Fibroblast of skin of right quadriceps (primary cell): ENCODE data around the gene TMEM106C.

Experiments used
- DNase-seq: peaks from one replicate; pipeline ENCODE4 v3.0.0-alpha.2; 2013

The TMEM106C gene

DNA sequence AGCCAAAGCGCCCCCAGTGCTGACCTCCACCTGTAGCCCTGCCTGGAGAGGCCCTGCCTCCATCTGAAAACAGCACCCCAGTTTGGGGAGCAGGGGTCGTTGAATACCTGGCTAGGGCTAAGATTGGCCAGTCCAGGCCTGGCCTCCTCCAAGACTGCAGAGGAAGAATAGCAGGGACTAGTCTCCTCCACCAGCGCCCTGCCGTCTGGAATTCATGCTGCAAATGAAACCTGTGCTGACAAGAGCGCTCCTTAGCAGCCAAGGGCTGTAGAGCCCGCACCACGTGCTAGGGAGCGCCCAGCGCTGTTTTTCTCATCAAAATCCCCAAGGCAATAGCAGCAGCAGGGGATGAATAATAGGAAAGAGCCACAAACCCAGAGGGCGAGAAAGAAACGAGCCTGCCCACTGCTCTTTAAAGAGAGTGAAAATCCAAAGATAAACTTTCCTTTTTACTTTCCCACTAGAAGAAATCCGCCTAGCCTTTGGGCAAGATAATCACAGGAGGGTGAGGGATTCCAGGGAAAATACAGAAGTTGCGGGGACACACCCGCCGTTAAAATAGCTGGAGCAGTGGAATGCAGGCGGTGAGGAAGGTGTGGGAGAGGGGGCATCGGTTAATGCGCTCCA is 37.6 kb downstream of the TMEM106C start:
- DNase-seq = peak; percentile 54

GRCh38 chr12:48001505-48002413 is 38.4 kb downstream of the TMEM106C start:
- peak; percentile 24 for DNase-seq

- DNase-seq = no peak
Measured at GRCh38 chr12:48002414-48002730, 39.0 kb downstream of the TMEM106C start.

DNA sequence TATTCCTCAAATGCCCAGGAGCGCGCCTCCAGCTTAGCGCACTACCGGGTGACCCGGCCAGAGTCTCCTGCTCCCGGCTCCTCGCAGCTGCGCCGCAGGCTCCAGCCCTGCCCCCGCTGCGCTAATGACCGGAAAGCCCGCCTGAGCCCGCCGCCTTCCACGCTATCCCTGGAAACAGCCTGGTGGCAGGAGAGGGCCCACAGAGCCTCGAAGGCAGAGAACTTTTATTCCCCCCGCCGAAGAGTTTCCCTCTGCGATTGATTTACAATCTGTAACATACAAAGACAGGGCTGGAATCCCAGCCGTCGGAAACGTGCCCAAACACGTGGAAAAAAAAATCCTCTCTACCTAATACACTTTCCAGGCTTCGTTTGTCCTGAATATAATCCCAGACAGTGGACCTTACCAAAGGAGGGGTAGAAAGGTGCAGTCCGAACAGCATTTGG is 39.4 kb downstream of the TMEM106C start:
- DNase-seq = no peak

DNA sequence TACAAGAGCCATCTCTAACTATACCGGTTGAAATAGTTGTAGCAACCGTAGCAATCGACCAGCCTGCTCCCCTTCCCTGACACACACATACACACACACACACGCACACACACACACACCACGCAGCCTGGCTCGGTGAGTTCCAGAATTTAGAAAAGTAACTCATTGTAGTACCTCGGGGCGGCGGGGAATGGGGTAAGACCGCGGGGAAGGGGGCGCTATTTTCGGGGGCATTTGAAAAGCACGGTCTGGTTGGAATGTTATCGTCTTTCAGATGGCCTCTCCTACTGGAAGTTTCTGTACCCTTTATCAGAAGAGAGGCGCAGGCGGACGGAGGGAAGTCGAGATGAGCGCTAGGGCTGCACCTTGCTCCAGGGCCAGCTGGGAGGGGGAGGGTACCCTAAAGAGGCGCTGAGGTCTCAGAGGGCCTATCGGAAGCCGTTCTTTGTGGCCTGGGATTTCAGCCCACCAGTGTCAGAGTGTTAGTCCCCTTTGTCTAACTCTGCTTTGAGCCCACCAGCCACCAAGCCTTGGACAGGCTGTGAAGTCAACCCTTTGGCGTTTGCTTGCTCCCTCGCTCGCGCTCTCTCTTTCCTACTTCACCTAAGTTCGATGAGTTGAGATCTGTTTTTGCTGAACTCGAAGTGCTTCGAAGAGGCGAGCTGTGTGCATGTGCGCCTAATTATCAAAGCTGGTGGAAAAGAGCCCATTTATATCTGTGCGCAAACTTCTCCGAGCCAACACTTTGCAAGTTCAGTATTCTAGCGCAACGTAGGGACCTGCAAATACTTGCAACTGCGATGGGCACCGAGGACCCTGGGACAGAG is 40.0 kb downstream of the TMEM106C start:
- DNase-seq = no peak

GRCh38 chr12:48004053-48004941 is 40.9 kb downstream of the TMEM106C start, which contains the start of gene COL2A1:
Gene COL2A1, minus strand, starts transcription at chr12:48004476. Its CDS starts 155 bp downstream, at chr12:48004321.
- no peak for DNase-seq

GRCh38 chr12:48005001-48005749 is 41.8 kb downstream of the TMEM106C start:
- DNase-seq = no peak

DNA sequence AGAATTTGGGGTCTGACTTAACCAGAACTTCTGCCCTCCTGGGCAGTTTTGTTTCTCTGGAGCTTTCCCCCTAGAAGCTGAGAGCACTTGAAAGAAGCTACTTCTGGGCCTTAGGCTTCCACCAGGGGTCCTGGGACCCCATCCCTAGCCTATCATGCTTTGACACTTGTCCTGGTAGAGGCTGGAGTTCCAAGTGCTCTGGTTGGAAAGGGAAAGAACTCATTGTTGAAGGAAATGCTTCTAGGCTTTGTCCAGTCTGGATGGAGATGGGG is 42.3 kb downstream of the TMEM106C start:
- no peak for DNase-seq

GRCh38 chr12:48007206-48007605 is 43.8 kb downstream of the TMEM106C start:
- DNase-seq = no peak

DNA sequence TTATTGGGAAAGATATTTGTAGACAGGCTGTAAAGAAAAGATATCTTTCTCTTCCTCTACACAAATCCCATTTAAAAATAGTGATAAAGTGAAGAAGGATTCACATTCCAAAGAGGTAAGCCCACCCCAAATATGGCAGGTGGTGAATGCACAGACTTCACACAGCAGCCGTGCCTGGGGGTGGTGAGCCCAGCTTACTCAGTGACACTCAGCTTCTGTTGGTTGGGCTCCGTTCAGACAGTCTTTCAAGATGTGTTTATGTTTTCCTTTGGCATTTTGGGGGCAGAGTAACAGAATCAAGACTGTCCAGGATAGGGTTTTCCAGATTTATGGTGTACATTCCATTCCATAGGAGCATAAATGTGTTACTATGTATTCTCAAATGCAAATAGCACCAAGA is 45.0 kb downstream of the TMEM106C start:
- DNase-seq = no peak

GRCh38 chr12:48008950-48009349 is 45.6 kb downstream of the TMEM106C start:
- no peak for DNase-seq

DNA sequence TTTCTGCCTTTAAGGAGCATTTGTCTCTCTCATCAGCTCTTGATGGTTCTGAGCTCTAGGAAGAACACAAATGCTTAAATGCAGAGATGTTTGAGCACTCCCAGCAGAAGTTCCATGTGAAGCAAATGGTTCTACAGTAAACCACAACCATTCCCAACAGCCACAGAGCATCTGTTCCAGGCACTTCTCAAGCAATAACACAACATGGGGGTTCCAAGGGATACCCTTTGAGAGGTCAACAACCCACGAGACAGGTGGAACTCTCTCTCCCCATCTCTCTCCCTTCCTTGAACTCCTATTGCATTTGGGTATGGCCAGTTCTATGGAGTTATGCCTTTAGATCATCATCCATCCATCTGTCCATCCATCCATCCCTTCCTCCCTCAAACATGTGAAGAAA is 46.1 kb downstream of the TMEM106C start:
- no peak for DNase-seq

DNA sequence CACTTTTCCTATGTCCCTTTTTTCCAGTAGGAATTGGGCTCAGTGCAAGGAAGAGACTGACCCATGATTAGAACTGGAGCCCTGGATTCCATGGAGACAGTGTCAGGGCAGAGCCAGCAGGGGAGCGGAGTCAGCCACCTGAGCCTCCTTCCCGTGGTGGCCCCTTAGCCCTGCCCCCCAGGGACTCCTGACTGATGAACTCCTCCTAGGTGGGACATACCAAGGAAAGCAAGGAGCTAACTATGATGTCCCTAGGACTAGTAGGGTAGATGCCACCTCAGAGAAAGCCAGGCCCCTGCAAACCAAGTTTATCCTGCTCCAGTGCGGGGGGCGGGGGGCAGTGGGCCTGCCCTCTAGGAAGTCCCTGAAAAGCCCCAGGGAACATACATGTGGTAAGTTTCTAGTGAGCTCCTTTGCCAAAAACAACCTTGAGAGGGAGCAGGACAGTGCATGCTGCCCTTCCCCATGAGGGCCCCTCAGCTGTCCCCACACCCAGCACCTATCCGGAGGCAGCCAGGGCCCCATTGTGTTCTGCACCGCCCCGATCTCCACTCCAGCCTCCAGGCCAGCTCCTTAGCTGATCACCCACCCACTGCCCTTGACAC is 47.1 kb downstream of the TMEM106C start:
- no peak for DNase-seq

DNA sequence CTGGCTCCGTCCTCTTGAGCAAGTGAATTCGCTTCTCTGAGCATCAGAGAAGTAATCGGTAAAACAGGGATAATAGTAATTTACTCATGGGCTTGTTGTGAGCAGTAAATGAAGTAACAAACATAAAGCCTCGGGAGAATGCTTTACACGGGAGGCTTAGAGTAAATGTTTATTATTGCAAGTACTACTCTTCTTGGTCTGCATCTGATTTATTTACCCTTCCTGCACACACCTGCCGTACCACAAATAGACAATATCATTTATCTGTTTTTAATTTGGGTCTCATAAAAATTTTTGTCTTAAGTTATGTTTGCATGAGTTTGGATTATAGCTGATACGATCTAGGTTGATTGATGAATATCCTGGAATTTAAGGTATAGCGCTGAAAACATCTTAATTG is 48.7 kb downstream of the TMEM106C start:
- no peak for DNase-seq

GRCh38 chr12:48013287-48013686 is 49.9 kb downstream of the TMEM106C start:
- DNase-seq = no peak

DNA sequence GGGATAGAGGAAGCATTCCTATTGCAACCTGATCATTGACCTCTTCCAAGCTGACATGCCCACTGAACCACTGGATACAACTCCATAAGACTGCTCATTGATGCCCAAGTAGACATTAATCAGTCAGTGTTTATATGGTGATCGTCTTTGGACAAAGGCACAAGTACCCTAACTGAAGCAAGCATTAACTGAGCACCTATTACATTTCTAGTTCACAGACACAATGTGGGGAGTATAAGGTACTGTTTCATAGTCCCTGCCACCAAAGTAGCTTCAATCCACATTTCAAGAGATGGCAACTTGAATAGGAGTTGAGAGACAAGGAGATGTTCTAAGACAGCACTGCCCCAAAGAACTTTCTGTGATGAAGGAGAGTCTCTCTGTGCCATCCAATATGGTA is 51.7 kb downstream of the TMEM106C start:
- DNase-seq = no peak

- no peak for DNase-seq
Measured at GRCh38 chr12:48015954-48016353, 52.6 kb downstream of the TMEM106C start.

GRCh38 chr12:48016373-48017020 is 53.1 kb downstream of the TMEM106C start:
- no peak for DNase-seq

- DNase-seq = no peak
Measured at GRCh38 chr12:48017496-48017895, 54.1 kb downstream of the TMEM106C start.

GRCh38 chr12:48017921-48018617 is 54.7 kb downstream of the TMEM106C start:
- no peak for DNase-seq
